HCT116 (cell line): ENCODE data around the gene S1PR2. TPM values are rescaled to one million over a fixed set of nuclear protein-coding genes. Genes with fewer than 3 reads are reported as not detected.

Source experiments
- ATAC-seq: fragments of 200-7000 bp; cut with Tn5 transposase; 2 replicates; pipeline ENCODE4 v1.9.1; 2020; ENCODE audit warnings: mild to moderate bottlenecking, moderate library complexity
- BruUV-seq: library from RNA; stranded (reverse); fragments of 400-500 nt; replicated peaks from 2 replicates; lab custom pipeline; 2021; lab: Mats Ljungman, UMichigan
- CTCF ChIA-PET: fragments of 300-600 bp; sonication (Branson Sonifier 250); formaldehyde crosslinking; loops from one replicate; lab custom pipeline; 2021; ENCODE audit warnings: antibody characterized with exemption; lab: Charles Lee
- POLR2A ChIA-PET: fragments of 300-600, 350-600 bp; sonication (Branson Sonifier 250); formaldehyde crosslinking; loops from one replicate; lab custom pipeline; 2021; ENCODE audit warnings: antibody characterized with exemption; lab: Charles Lee
- RAD21 ChIA-PET, 2 experiments: fragments of 300-600 bp; sonication (Branson Sonifier 250); formaldehyde crosslinking; loops; one replicate each; lab custom pipeline; 2023; ENCODE audit warnings: low total read pairs in 2 of 2; ENCODE audit not compliant: uncharacterized antibody in 2 of 2, unreplicated experiment in 2 of 2, low non-redundant PET in 1 of 2; lab: Charles Lee
- DNase-seq: peaks from one replicate; pipeline ENCODE4 v3.0.0-alpha.2; 2010; ENCODE audit warnings: low read depth, low spot score
- H2AFZ ChIP-seq: fragments of 200-600 bp; shearing (Covaris generic), sonication (generic); 2 replicates; pipeline ENCODE4 v1.6.1; 2017; ENCODE audit warnings: low read depth, mixed run types, mixed read lengths, antibody characterized with exemption, low read length; ENCODE audit not compliant: poor library complexity, severe bottlenecking
- H3K27ac ChIP-seq: 2 replicates; pipeline ENCODE4 v1.5.1; 2012; ENCODE audit warnings: low read depth, low read length
- H3K27me3 ChIP-seq: fragments of 200-600 bp; sonication (generic); 2 replicates; pipeline ENCODE4 v1.6.1; 2016; ENCODE audit warnings: mixed run types, low read length, mixed read lengths; ENCODE audit not compliant: insufficient read depth
- H3K36me3 ChIP-seq, 2 experiments: fragments of 200-500 bp in 1 of 2; fragments of 200-600 bp in 1 of 2; sonication (Bioruptor generic) in 1 of 2; sonication (generic) in 1 of 2; 2 replicates each; pipeline versions ENCODE4 v1.5.1 to v1.6.1; 2014 to 2016; ENCODE audit warnings: low read length in 2 of 2, inconsistent platforms in 1 of 2, mixed read lengths in 1 of 2, mixed run types in 1 of 2; ENCODE audit not compliant: insufficient read depth in 2 of 2, control insufficient read depth in 1 of 2
- H3K4me1 ChIP-seq, 2 experiments: fragments of 200-600 bp in 1 of 2; sonication (generic) in 1 of 2; 2 replicates each; pipeline versions ENCODE4 v1.5.1 to v1.6.1; 2012 to 2017; ENCODE audit warnings: low read length in 2 of 2, inconsistent platforms in 1 of 2, mild to moderate bottlenecking in 1 of 2, mixed read lengths in 1 of 2, mixed run types in 1 of 2, moderate library complexity in 1 of 2; ENCODE audit not compliant: insufficient read depth in 2 of 2, control insufficient read depth in 1 of 2
- H3K4me2 ChIP-seq: fragments of 200-600 bp; sonication (generic); 2 replicates; pipeline ENCODE4 v1.6.1; 2017; ENCODE audit warnings: mixed run types, low read length, mixed read lengths
- H3K4me3 ChIP-seq, 2 experiments: fragments of 200-600 bp in 1 of 2; sonication (generic) in 1 of 2; replicated peaks in 1 of 2; 2 replicates each; pipeline ENCODE4 v1.5.1; 2011 to 2016; ENCODE audit warnings: low read length in 2 of 2, control low read depth in 1 of 2, low read depth in 1 of 2, mild to moderate bottlenecking in 1 of 2, mixed read lengths in 1 of 2, mixed run types in 1 of 2
- H3K79me2 ChIP-seq: fragments of 200-600 bp; sonication (generic); 2 replicates; pipeline ENCODE4 v1.6.1; 2017; ENCODE audit warnings: mild to moderate bottlenecking, mixed run types, low read length, moderate library complexity, mixed read lengths; ENCODE audit not compliant: insufficient read depth
- H3K9ac ChIP-seq: fragments of 200-600 bp; sonication (generic); 2 replicates; pipeline ENCODE4 v1.6.1; 2016; ENCODE audit warnings: low read length, mixed read lengths
- H3K9me2 ChIP-seq: fragments of 200-600 bp; sonication (generic), shearing (Covaris generic); 2 replicates; pipeline ENCODE4 v1.6.1; 2017; ENCODE audit warnings: mixed run types, mild to moderate bottlenecking, moderate library complexity; ENCODE audit not compliant: insufficient read depth
- H3K9me3 ChIP-seq, 2 experiments: fragments of 200-500 bp in 1 of 2; fragments of 200-600 bp in 1 of 2; sonication (Bioruptor generic) in 1 of 2; sonication (generic) in 1 of 2; 2 replicates each; pipeline ENCODE4 v1.6.1; 2014 to 2017; ENCODE audit warnings: low read length in 2 of 2, mixed read lengths in 2 of 2, inconsistent platforms in 1 of 2, low read depth in 1 of 2, mild to moderate bottlenecking in 1 of 2, mixed run types in 1 of 2, moderate library complexity in 1 of 2; ENCODE audit not compliant: control insufficient read depth in 1 of 2, insufficient read depth in 1 of 2
- H4K20me1 ChIP-seq: fragments of 200-600 bp; sonication (generic), shearing (Covaris generic); 2 replicates; pipeline ENCODE4 v1.6.1; 2017; ENCODE audit warnings: mixed run types, mild to moderate bottlenecking, moderate library complexity; ENCODE audit not compliant: insufficient read depth
- CBX3 ChIP-seq: IDR thresholded peaks from 2 replicates; pipeline ENCODE4 v1.6.1; 2012; ENCODE audit warnings: low read depth
- EZH2phosphoT487 ChIP-seq: fragments of 200-600 bp; IDR thresholded peaks from 2 replicates; pipeline ENCODE4 v1.6.1; 2018; ENCODE audit warnings: antibody characterized with exemption, borderline replicate concordance
- FOSL1 ChIP-seq: IDR thresholded peaks from 2 replicates; pipeline ENCODE4 v1.6.1; 2012; ENCODE audit warnings: low read depth
- JUND ChIP-seq: IDR thresholded peaks from 2 replicates; pipeline ENCODE4 v1.6.1; 2012
- POLR2A ChIP-seq: IDR thresholded peaks from 2 replicates; pipeline ENCODE4 v1.7.0; 2011; ENCODE audit warnings: borderline replicate concordance; ENCODE audit not compliant: insufficient read depth, insufficient read length; ENCODE audit errors: extremely low read depth
- POLR2AphosphoS5 ChIP-seq: IDR thresholded peaks from 2 replicates; pipeline ENCODE4 v1.6.1; 2011; ENCODE audit warnings: mild to moderate bottlenecking, low read depth, low read length, moderate library complexity
- SIN3A ChIP-seq: IDR thresholded peaks from 2 replicates; pipeline ENCODE4 v1.6.1; 2012; ENCODE audit warnings: low read depth
- SP1 ChIP-seq: IDR thresholded peaks from 2 replicates; pipeline ENCODE4 v1.6.1; 2012; ENCODE audit warnings: low read depth
- YY1 ChIP-seq: IDR thresholded peaks from 2 replicates; pipeline ENCODE4 v1.6.1; 2011; ENCODE audit warnings: low read length, low read depth, moderate library complexity, mild to moderate bottlenecking; ENCODE audit not compliant: insufficient replicate concordance; ENCODE audit errors: extremely low read depth
- ZBTB33 ChIP-seq: IDR thresholded peaks from 2 replicates; pipeline ENCODE4 v1.6.1; 2011; ENCODE audit warnings: mild to moderate bottlenecking, low read length, moderate library complexity; ENCODE audit not compliant: insufficient replicate concordance; ENCODE audit errors: extremely low read depth
- ZFX ChIP-seq: fragments of 450-650 bp; IDR thresholded peaks from 2 replicates; pipeline ENCODE4 v1.6.1; 2017
- intact Hi-C: fragments of 100-400 bp; cut with micrococcal nuclease; formaldehyde crosslinking; loops from 2 replicates; pipeline ENCODE4 v1.10.0; 2022
- total RNA-seq: library from RNA; stranded (reverse); gene quantifications from one replicate; pipeline ENCODE4 v1.2.1, GENCODE V29; 2021; ENCODE audit not compliant: unreplicated experiment
- TF ChIP-seq, protein P1 (sequence below): IDR thresholded peaks from 2 replicates; pipeline ENCODE4 v1.6.1; 2012
- TF ChIP-seq, protein P2 (sequence below): IDR thresholded peaks from 2 replicates; pipeline ENCODE4 v1.6.1; 2012; ENCODE audit warnings: low read depth

S1PR2 gene
- total RNA-seq, 1 experiment from 2014 or later: 6.1 TPM

GRCh38 chr19:10252707-10253106 lies 21.6 kb upstream of the S1PR2 start:
- TSS peak; percentile 68 for BruUV-seq
- Histone ChIP-seq H3K27me3 (no peaks in the 10 kb centered on the region), H3K4me3 (peak overlapping the region; percentile 98 to 99), H3K27ac (peak overlapping the region; percentile 82), H3K36me3 (peaks cover 16 to 19% of the 10 kb centered on the region in 2 experiments), H2AFZ (no peak overlapping the region), H3K9ac (peak overlapping the region; percentile 95), H3K9me2 (no peaks in the 10 kb centered on the region), H4K20me1 (no peaks in the 10 kb centered on the region), H3K4me1 (peaks cover 7 to 32% of the 10 kb centered on the region in 2 experiments; a peak in 3 of 4 replicates), H3K79me2 (peaks cover 28% of the 10 kb centered on the region), H3K4me2 (peak overlapping the region; percentile 95), H3K9me3 (no peaks in the 10 kb centered on the region)
- RAD21 ChIA-PET: no interaction called here
- intact Hi-C loops: no loop called here
- TF ChIP-seq JUND (no peak), EZH2phosphoT487 (no peak), SIN3A (no peak), CBX3 (no peak)
- ATAC-seq: no peak
- DNase-seq: no peak
- CTCF ChIA-PET: no interaction called here
- POLR2A ChIA-PET: no interaction called here

DNA sequence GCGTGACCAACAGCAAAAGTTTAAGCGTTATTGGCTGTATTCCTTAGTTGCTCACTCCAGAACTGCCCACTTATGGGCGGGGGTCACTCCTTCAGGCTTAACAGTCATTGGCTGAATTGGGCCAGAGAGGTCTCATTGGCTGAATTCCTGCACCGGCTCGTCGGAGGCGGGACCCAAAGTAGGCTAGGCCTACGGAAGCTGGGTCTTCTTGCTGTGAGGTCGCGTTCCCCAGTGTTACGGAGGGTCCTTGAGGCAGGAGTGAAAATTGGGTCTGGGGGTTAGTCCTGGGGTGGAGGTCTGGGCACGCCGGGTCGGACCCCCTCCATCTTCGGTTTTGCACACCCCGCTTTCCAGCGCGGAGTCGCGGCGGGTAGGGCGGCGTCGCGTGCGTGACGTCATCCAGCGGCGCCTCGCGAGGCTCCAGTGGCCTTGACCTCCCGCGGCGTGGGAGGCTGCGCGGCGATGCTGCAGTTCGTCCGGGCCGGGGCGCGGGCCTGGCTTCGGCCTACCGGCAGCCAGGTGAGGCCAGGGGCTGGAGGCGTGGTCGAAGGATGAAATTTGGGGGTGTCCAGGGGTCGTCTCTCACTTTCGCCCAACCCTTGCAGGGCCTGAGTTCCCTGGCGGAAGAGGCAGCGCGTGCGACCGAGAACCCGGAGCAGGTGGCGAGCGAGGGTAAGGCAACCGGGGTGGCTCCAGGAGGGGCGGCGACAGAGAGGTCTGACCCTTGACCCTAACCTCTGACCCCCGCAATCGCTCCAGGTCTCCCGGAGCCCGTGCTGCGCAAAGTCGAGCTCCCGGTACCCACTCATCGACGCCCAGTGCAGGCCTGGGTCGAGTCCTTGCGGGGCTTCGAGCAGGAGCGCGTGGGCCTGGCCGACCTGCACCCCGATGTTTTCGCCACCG lies 20.9 kb upstream of the S1PR2 start, which contains the start of gene MRPL4:
MRPL4 (plus strand) TSS at position 423 of the 903 bp plus-strand sequence; CDS start at position 463, 40 bp downstream.
- BruUV-seq: no TSS peak
- intact Hi-C loops: loop anchor here (2.0 kb wide), 2 partner anchors 57 to 131 kb away; partner anchors contain the start of gene DNMT1
- no peaks in the 10 kb centered on the region for H3K27me3 ChIP-seq
- peak within 1 kb of the TSS; percentile 98 to 99 for H3K4me3 ChIP-seq
- CTCF ChIA-PET: interaction anchor here (1.0 to 1.4 kb wide), 4 partner anchors 137 to 153 kb away, joined by 3 to 4 read pairs (median 4); partner anchors contain the start of gene CDC37
- H3K27ac ChIP-seq: peak within 1 kb of the TSS; percentile 82
- peak; percentile 94 for ATAC-seq
- peaks cover 7 to 32% of the 10 kb centered on the region in 2 experiments; a peak in 3 of 4 replicates for H3K4me1 ChIP-seq
- peaks cover 10 to 17% of the 10 kb centered on the region in 2 experiments for H3K36me3 ChIP-seq
- peak within 1 kb of the TSS; percentile 95 for H3K4me2 ChIP-seq
- H3K9ac ChIP-seq: peak within 1 kb of the TSS; percentile 95
- H4K20me1 ChIP-seq: no peaks in the 10 kb centered on the region
- H2AFZ ChIP-seq: no peak within 1 kb of the TSS
- POLR2A ChIA-PET: no interaction called here
- RAD21 ChIA-PET: no interaction called here
- H3K9me2 ChIP-seq: no peaks in the 10 kb centered on the region
- peak; percentile 97 for DNase-seq
- H3K9me3 ChIP-seq: no peaks in the 10 kb centered on the region
- peaks cover 28% of the 10 kb centered on the region for H3K79me2 ChIP-seq
- TF ChIP-seq ZFX (peak; percentile 93; the same call in 1 of the 2 replicates), SP1 (peak; percentile 88), CBX3 (peak; percentile 76; the same call in 1 of the 2 replicates), POLR2A (no peak), FOSL1 (no peak), ZBTB33 (no peak), POLR2AphosphoS5 (peak; percentile 67), YY1 (peak; percentile 32)
- TF ChIP-seq, protein P1, sequence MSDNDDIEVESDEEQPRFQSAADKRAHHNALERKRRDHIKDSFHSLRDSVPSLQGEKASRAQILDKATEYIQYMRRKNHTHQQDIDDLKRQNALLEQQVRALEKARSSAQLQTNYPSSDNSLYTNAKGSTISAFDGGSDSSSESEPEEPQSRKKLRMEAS: peak; percentile 97
- TF ChIP-seq, protein P2, sequence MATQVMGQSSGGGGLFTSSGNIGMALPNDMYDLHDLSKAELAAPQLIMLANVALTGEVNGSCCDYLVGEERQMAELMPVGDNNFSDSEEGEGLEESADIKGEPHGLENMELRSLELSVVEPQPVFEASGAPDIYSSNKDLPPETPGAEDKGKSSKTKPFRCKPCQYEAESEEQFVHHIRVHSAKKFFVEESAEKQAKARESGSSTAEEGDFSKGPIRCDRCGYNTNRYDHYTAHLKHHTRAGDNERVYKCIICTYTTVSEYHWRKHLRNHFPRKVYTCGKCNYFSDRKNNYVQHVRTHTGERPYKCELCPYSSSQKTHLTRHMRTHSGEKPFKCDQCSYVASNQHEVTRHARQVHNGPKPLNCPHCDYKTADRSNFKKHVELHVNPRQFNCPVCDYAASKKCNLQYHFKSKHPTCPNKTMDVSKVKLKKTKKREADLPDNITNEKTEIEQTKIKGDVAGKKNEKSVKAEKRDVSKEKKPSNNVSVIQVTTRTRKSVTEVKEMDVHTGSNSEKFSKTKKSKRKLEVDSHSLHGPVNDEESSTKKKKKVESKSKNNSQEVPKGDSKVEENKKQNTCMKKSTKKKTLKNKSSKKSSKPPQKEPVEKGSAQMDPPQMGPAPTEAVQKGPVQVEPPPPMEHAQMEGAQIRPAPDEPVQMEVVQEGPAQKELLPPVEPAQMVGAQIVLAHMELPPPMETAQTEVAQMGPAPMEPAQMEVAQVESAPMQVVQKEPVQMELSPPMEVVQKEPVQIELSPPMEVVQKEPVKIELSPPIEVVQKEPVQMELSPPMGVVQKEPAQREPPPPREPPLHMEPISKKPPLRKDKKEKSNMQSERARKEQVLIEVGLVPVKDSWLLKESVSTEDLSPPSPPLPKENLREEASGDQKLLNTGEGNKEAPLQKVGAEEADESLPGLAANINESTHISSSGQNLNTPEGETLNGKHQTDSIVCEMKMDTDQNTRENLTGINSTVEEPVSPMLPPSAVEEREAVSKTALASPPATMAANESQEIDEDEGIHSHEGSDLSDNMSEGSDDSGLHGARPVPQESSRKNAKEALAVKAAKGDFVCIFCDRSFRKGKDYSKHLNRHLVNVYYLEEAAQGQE: no peak
